NCI-H82 treated with DMSO at 0.1 percent for 48 hours (cell line): ENCODE data around the gene CARD19.
"Not testable (repeated sequence)": the region's sequence is repeated elsewhere in the genome, so short reads cannot be mapped to it uniquely, and the experiment has no call there.

Experiments used
- DNase-seq: peaks from one replicate; lab custom pipeline; 2025; ENCODE audit not compliant: unreplicated experiment; lab: John Stamatoyannopoulos, UW

Gene CARD19

GRCh38 chr9:93129691-93130500, 33.9 kb downstream of the CARD19 start:
- DNase-seq: no peak

- no peak for DNase-seq
Measured at GRCh38 chr9:93130861-93131481, 35.0 kb downstream of the CARD19 start.

- no peak for DNase-seq
Measured at GRCh38 chr9:93131599-93132286, 35.7 kb downstream of the CARD19 start.

GRCh38 chr9:93132287-93132927, 36.4 kb downstream of the CARD19 start:
- DNase-seq: no peak

GRCh38 chr9:93132946-93133680, 37.1 kb downstream of the CARD19 start:
- DNase-seq: no peak

GRCh38 chr9:93133681-93134014, 37.6 kb downstream of the CARD19 start:
- no peak for DNase-seq

- DNase-seq: no peak
Measured at GRCh38 chr9:93134015-93134739, 38.2 kb downstream of the CARD19 start, which contains the start of gene NINJ1. TSS of gene NINJ1 (minus strand) at chr9:93134251. CDS start at chr9:93134217, 34 bp downstream.

- no peak for DNase-seq
Measured at GRCh38 chr9:93134740-93135444, 38.9 kb downstream of the CARD19 start.

GRCh38 chr9:93136011-93136440, 40.0 kb downstream of the CARD19 start:
- no peak for DNase-seq

GRCh38 chr9:93137362-93137761, 41.3 kb downstream of the CARD19 start:
- no peak for DNase-seq

- DNase-seq: no peak
Measured at GRCh38 chr9:93138171-93138764, 42.3 kb downstream of the CARD19 start.

- DNase-seq: no peak
Measured at GRCh38 chr9:93139365-93140182, 43.6 kb downstream of the CARD19 start.

GRCh38 chr9:93141771-93142483, 45.9 kb downstream of the CARD19 start:
- DNase-seq: no peak

GRCh38 chr9:93143830-93144530, 48.0 kb downstream of the CARD19 start:
- DNase-seq: no peak

GRCh38 chr9:93146696-93147095, 50.7 kb downstream of the CARD19 start:
- not testable (repeated sequence) for DNase-seq

GRCh38 chr9:93147632-93148031, 51.6 kb downstream of the CARD19 start:
- DNase-seq: no peak

- no peak for DNase-seq
Measured at GRCh38 chr9:93148721-93149120, 52.7 kb downstream of the CARD19 start.
